Thyroid gland (tissue), 4 donors: ENCODE results near the gene KRT10. TPM values are rescaled to one million over a fixed set of nuclear protein-coding genes. Genes with fewer than 3 reads are reported as not detected.

ENCODE experiments used
- DNase-seq, 2 donors: peaks; one replicate each; pipeline ENCODE4 v3.0.0-alpha.2; 2019
- H3K27ac ChIP-seq, 3 donors: fragments of 200-600 bp; sonication (generic); 1 replicate in 2 of 3; 2 replicates in 1 of 3; pipeline ENCODE4 v1.5.1; 2016 to 2019; ENCODE audit warnings: mild to moderate bottlenecking in 1 of 3, moderate library complexity in 1 of 3
- H3K27me3 ChIP-seq: fragments of 200-600 bp; sonication (generic); one replicate; pipeline ENCODE4 v1.5.1; 2019
- H3K36me3 ChIP-seq, 2 donors: fragments of 200-600 bp; sonication (generic); one replicate each; pipeline ENCODE4 v1.5.1; 2016 to 2019
- H3K4me1 ChIP-seq, 2 donors: fragments of 200-600 bp; sonication (generic); one replicate each; pipeline ENCODE4 v1.5.1; 2017 to 2019
- H3K4me3 ChIP-seq, 3 donors: fragments of 200-600 bp; sonication (generic); replicated peaks in 1 of 3; 1 replicate in 2 of 3; 2 replicates in 1 of 3; pipeline ENCODE4 v1.5.1; 2016; ENCODE audit warnings: mild to moderate bottlenecking in 1 of 3
- H3K9me3 ChIP-seq: fragments of 200-600 bp; sonication (generic); one replicate; pipeline ENCODE4 v1.5.1; 2017
- POLR2A ChIP-seq, 2 donors: fragments of 450-650 bp; IDR thresholded peaks; one replicate each; pipeline ENCODE4 v1.6.1; 2017; ENCODE audit warnings: antibody characterized with exemption in 2 of 2, mild to moderate bottlenecking in 2 of 2, moderate library complexity in 1 of 2
- WGBS, 2 donors: methylation state at CpG; one replicate each; pipeline ENCODE4 v1.1.5; 2017; 5-methylcytosine and 5-hydroxymethylcytosine counted together
- intact Hi-C: fragments of 100-400 bp; cut with DNase I; formaldehyde crosslinking; loops from one replicate; pipeline ENCODE4 v1.15.1; 2023
- total RNA-seq, 4 donors: library from RNA; depleted of rRNA; stranded (reverse); fragments of >200 nt; gene quantifications; one replicate each; pipeline ENCODE4 v1.2.3, GENCODE V29; 2016
- TF ChIP-seq, protein P1 (sequence below), 6 experiments: fragments of 200-600 bp in 3 of 6; fragments of 450-650 bp in 3 of 6; sonication (generic) in 3 of 6; IDR thresholded peaks; one replicate each; pipeline ENCODE4 v1.5.1; 2016 to 2019; ENCODE audit warnings: antibody characterized with exemption in 6 of 6, mild to moderate bottlenecking in 2 of 6, inconsistent platforms in 1 of 6, moderate library complexity in 1 of 6

The KRT10 gene
- total RNA-seq, 4 donors from 2014 or later: 1.3 to 10.8 (median 8.8) TPM

DNA sequence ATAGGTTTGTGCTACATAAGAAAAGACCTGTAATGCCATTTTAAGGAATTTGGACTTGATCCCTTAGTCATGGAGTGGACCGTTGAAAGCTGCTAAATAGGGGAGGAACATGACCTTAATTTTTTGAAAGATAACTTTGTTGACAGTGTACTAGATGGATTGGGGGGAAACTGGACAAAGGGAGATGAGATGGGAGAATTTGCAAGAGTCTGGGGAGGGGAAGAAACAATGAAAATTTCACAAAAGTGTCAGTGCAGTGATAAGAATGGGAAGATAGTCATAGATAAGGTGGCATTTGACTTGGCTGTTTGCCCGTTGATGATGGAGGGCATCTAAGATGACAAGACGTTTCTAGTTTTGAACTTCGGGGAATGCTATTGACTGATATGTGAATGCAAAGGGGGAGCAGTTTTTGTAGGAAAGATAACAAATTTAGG, 22.3 kb upstream of the KRT10 start:
- DNase-seq: no peak
- Histone ChIP-seq H3K4me3 (no peak overlapping the region), H3K27ac (no peak overlapping the region), H3K27me3 (no peaks in the 10 kb centered on the region), H3K9me3 (no peaks in the 10 kb centered on the region), H3K4me1 (no peaks in the 10 kb centered on the region), H3K36me3 (no peaks in the 10 kb centered on the region)
- TF ChIP-seq POLR2A (IDR thresholded peaks at IDR 0.05): no peak
- TF ChIP-seq, protein P1, sequence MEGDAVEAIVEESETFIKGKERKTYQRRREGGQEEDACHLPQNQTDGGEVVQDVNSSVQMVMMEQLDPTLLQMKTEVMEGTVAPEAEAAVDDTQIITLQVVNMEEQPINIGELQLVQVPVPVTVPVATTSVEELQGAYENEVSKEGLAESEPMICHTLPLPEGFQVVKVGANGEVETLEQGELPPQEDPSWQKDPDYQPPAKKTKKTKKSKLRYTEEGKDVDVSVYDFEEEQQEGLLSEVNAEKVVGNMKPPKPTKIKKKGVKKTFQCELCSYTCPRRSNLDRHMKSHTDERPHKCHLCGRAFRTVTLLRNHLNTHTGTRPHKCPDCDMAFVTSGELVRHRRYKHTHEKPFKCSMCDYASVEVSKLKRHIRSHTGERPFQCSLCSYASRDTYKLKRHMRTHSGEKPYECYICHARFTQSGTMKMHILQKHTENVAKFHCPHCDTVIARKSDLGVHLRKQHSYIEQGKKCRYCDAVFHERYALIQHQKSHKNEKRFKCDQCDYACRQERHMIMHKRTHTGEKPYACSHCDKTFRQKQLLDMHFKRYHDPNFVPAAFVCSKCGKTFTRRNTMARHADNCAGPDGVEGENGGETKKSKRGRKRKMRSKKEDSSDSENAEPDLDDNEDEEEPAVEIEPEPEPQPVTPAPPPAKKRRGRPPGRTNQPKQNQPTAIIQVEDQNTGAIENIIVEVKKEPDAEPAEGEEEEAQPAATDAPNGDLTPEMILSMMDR (IDR thresholded peaks at IDR 0.05): no peak
- 71 to 72% methylated on average over 4 of the region's 4 CpGs for WGBS, 2 donors
- intact Hi-C loops: no loop called here

DNA sequence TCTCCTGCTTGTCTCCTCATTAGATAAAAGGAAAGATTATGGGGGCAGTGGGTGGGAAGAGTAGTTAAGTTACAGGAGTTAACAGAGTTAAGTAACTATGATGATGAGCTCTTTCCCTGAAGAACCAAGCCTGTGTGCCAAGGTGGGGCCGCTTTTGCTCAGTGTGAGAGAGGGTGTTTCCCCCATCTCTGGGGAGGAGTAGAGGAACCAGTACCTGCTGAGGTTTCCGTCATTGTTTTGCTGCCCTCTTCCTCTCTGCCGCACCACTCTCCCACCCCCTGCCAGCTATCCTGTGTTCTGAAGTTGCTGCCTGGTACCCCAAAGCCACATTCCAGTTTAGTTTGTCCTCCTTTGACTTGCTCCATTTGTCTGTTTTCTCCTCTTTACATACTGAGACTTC, 20.8 kb upstream of the KRT10 start:
- intact Hi-C loops: no loop called here
- TF ChIP-seq POLR2A (IDR thresholded peaks at IDR 0.05): no peak
- TF ChIP-seq, protein P1 (IDR thresholded peaks at IDR 0.05): no peak

DNA sequence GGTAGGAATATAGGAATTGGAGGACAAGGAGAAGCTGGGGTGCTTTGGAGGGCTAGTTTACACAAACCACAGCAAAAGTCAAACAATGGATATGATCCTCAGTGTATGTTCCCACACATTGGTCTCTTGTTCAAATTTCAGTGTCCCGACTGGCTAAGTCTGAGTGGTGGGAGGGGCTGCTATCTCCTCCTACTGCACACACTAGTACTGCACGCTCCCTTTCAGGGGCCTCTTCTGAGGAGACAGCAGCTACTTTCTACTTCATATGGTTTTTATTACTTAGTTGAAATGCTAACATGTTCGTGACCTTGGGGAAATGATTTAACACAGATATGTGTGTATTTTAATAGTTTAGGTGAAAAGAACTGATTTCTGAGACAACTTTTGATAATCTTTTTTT, 18.8 kb upstream of the KRT10 start:
- 60 to 72% methylated on average over 3 of the region's 3 CpGs for WGBS, 2 donors
- intact Hi-C loops: no loop called here
- TF ChIP-seq, protein P1 (IDR thresholded peaks at IDR 0.05): no peak
- no peak for TF ChIP-seq POLR2A (IDR thresholded peaks at IDR 0.05)
- H3K9me3 ChIP-seq: no peaks in the 10 kb centered on the region
- H3K4me1 ChIP-seq: no peaks in the 10 kb centered on the region
- no peaks in the 10 kb centered on the region for H3K36me3 ChIP-seq
- no peak overlapping the region for H3K27ac ChIP-seq
- no peak for DNase-seq
- no peak overlapping the region for H3K4me3 ChIP-seq
- no peaks in the 10 kb centered on the region for H3K27me3 ChIP-seq

More for the DNA sequence above, 20.8 kb upstream of the KRT10 start:
- no peak overlapping the region for H3K27ac ChIP-seq
- 70 to 71% methylated on average over 3 of the region's 3 CpGs for WGBS, 2 donors
- H3K4me3 ChIP-seq: no peak overlapping the region
- H3K27me3 ChIP-seq: no peaks in the 10 kb centered on the region
- DNase-seq: no peak
- H3K9me3 ChIP-seq: no peaks in the 10 kb centered on the region
- no peaks in the 10 kb centered on the region for H3K36me3 ChIP-seq
- no peaks in the 10 kb centered on the region for H3K4me1 ChIP-seq

DNA sequence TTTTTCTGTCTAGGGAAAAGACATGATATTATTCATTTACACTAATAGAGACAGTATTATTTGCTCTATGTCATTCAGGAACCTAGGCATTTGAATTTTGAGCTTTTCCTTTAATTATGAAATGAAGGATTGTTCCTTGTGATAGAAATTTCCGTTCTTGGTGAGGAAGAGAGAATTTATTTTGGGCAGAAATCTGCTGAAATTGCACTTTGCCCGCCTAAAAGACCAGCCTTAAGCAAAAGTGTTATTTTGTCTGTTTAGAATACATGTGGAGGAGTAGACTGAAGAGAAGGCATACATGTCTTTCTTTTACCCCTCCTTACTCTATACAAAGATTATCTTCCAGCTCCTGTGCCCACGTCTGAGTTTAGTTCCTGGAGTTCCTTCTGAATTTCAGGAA, 16.8 kb upstream of the KRT10 start:
- TF ChIP-seq, protein P1 (IDR thresholded peaks at IDR 0.05): no peak
- TF ChIP-seq POLR2A (IDR thresholded peaks at IDR 0.05): no peak
- 74 to 83% methylated on average over 3 of the region's 3 CpGs for WGBS, 2 donors
- intact Hi-C loops: no loop called here
- no peaks in the 10 kb centered on the region for H3K9me3 ChIP-seq
- H3K27me3 ChIP-seq: no peaks in the 10 kb centered on the region
- H3K36me3 ChIP-seq: peaks cover 0 to 7% of the 10 kb centered on the region in 2 donors
- no peak overlapping the region for H3K4me3 ChIP-seq
- DNase-seq: no peak
- H3K4me1 ChIP-seq: no peaks in the 10 kb centered on the region
- no peak overlapping the region for H3K27ac ChIP-seq

DNA sequence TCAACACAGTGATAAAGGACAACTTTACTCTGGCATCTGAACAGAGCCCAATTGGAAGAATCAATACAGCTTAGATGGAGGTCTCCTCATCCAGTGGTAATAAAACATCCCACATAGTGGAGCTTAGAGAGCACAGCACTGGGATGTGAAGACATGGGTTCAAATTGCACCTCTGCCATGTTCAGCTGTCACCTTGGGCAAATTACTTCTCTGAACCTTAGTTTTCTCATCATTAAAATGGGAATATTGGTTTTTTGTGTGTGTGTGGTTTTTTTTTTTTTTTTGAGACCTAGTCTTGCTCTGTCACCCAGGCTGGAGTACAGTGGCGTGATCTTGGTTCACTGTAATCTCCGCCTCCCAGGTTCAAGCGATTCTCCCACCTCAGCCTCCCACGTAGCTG, 13.6 kb upstream of the KRT10 start:
- peaks cover 0 to 7% of the 10 kb centered on the region in 2 donors for H3K36me3 ChIP-seq
- TF ChIP-seq, protein P1 (IDR thresholded peaks at IDR 0.05): no peak
- no peak for TF ChIP-seq POLR2A (IDR thresholded peaks at IDR 0.05)
- 97% methylated on average over 4 of the region's 4 CpGs for WGBS, 2 donors
- no peak overlapping the region for H3K27ac ChIP-seq
- no peak overlapping the region for H3K4me3 ChIP-seq
- H3K9me3 ChIP-seq: no peaks in the 10 kb centered on the region
- intact Hi-C loops: no loop called here
- no peaks in the 10 kb centered on the region for H3K27me3 ChIP-seq
- H3K4me1 ChIP-seq: no peaks in the 10 kb centered on the region
- no peak for DNase-seq
